MV-4-11 (cell line): ENCODE data around the gene LCA5.
"Not testable (repeated sequence)": the region's sequence is repeated elsewhere in the genome, so short reads cannot be mapped to it uniquely, and the experiment has no call there.

Experiments
- DNase-seq: peaks from one replicate; lab custom pipeline; 2025; lab: John Stamatoyannopoulos, UW

The LCA5 gene

GRCh38 chr6:79538106-79538971 lies 1.1 kb upstream of the LCA5 start:
- DNase-seq: no peak

GRCh38 chr6:79536585-79536953 lies 661 bp downstream of the LCA5 start:
- no peak for DNase-seq

- not testable (repeated sequence) for DNase-seq
Measured at GRCh38 chr6:79529567-79529966, 7.7 kb downstream of the LCA5 start.

GRCh38 chr6:79526897-79527296 lies 10.3 kb downstream of the LCA5 start:
- no peak for DNase-seq

- no peak for DNase-seq
Measured at GRCh38 chr6:79525272-79526100, 11.7 kb downstream of the LCA5 start.

- no peak for DNase-seq
Measured at GRCh38 chr6:79524065-79524464, 13.2 kb downstream of the LCA5 start.

GRCh38 chr6:79522609-79523008 lies 14.6 kb downstream of the LCA5 start:
- no peak for DNase-seq

- no peak for DNase-seq
Measured at GRCh38 chr6:79520534-79520933, 16.7 kb downstream of the LCA5 start.

GRCh38 chr6:79518842-79519241 lies 18.4 kb downstream of the LCA5 start:
- DNase-seq: no peak

GRCh38 chr6:79515436-79515835 lies 21.8 kb downstream of the LCA5 start:
- DNase-seq: no peak

GRCh38 chr6:79513111-79513510 lies 24.1 kb downstream of the LCA5 start:
- DNase-seq: no peak

GRCh38 chr6:79512014-79512413 lies 25.2 kb downstream of the LCA5 start:
- no peak for DNase-seq

- no peak for DNase-seq
Measured at GRCh38 chr6:79510707-79511106, 26.5 kb downstream of the LCA5 start.

GRCh38 chr6:79506251-79506650 lies 31.0 kb downstream of the LCA5 start:
- DNase-seq: no peak

GRCh38 chr6:79504372-79504771 lies 32.9 kb downstream of the LCA5 start:
- no peak for DNase-seq

GRCh38 chr6:79498842-79499241 lies 38.4 kb downstream of the LCA5 start:
- DNase-seq: no peak

GRCh38 chr6:79495246-79495645 lies 42.0 kb downstream of the LCA5 start:
- no peak for DNase-seq

- no peak for DNase-seq
Measured at GRCh38 chr6:79494841-79495240, 42.4 kb downstream of the LCA5 start.

- no peak for DNase-seq
Measured at GRCh38 chr6:79470728-79471127, 66.5 kb downstream of the LCA5 start.

- no peak for DNase-seq
Measured at GRCh38 chr6:79469376-79470246, 67.6 kb downstream of the LCA5 start.

- DNase-seq: no peak
Measured at GRCh38 chr6:79468587-79468986, 68.6 kb downstream of the LCA5 start.

- DNase-seq: no peak
Measured at GRCh38 chr6:79468116-79468515, 69.1 kb downstream of the LCA5 start.
